ENCODE results near the gene CDH5. TPM values are rescaled to one million over a fixed set of nuclear protein-coding genes. Genes with fewer than 3 reads are reported as not detected.

CDH5 gene
- total and polyA plus RNA-seq, 2 of the 13 experiments (the other 11 are each of a cell fraction or from before 2014, with no cell fraction given): 0.71 to 1.1 TPM

GRCh38 chr16:66406534-66407221, 40.2 kb downstream of the CDH5 start (continued):
- TF ChIP-seq ZNF280D (CRISPR knock-in tag; IDR thresholded peaks at IDR 0.05) (peak; percentile 85), ZNF253 (CRISPR knock-in tag; IDR thresholded peaks at IDR 0.05; ENCODE audit: borderline replicate concordance) (no peak), ZNF296 (CRISPR knock-in tag; conservative IDR thresholded peaks at IDR 0.05) (peak; percentile 60; the same call in 1 of the 2 replicates), MTF1 (CRISPR knock-in tag; IDR thresholded peaks at IDR 0.05) (no peak), ZNF749 (CRISPR knock-in tag; IDR thresholded peaks at IDR 0.05; ENCODE audit: borderline replicate concordance) (no peak), DMAP1 (CRISPR knock-in tag; IDR thresholded peaks at IDR 0.05) (no peak; the same call in 1 of the 2 replicates), ZNF44 (CRISPR knock-in tag; IDR thresholded peaks at IDR 0.05) (0 out of 2 replicates have a peak, but pooled peaks have one; percentile 31), STAG1 (CRISPR knock-in tag; IDR thresholded peaks at IDR 0.05) (peak; percentile 97), ZNF280B (CRISPR knock-in tag; IDR thresholded peaks at IDR 0.05; ENCODE audit: borderline replicate concordance) (no peak), HOXA5 (CRISPR knock-in tag; IDR thresholded peaks at IDR 0.05) (peak; percentile 68), ZNF503 (CRISPR knock-in tag; IDR thresholded peaks at IDR 0.05) (0 out of 2 replicates have a peak, but pooled peaks have one; percentile 24), NFATC3 (CRISPR knock-in tag; IDR thresholded peaks at IDR 0.05) (no peak), ZNF550 (CRISPR knock-in tag; IDR thresholded peaks at IDR 0.05; ENCODE audit: borderline replicate concordance) (peak; percentile 66; the same call in 1 of the 2 replicates), ZNF570 (CRISPR knock-in tag; IDR thresholded peaks at IDR 0.05; ENCODE audit: borderline replicate concordance) (no peak), HOXA7 (CRISPR knock-in tag; IDR thresholded peaks at IDR 0.05) (no peak), NKX3-1 (CRISPR knock-in tag; IDR thresholded peaks at IDR 0.05) (no peak), ZNF17 (CRISPR knock-in tag; IDR thresholded peaks at IDR 0.05) (no peak), RBAK (CRISPR knock-in tag; IDR thresholded peaks at IDR 0.05) (0 out of 2 replicates have a peak, but pooled peaks have one; percentile 64)
- TF ChIP-seq, protein P1, sequence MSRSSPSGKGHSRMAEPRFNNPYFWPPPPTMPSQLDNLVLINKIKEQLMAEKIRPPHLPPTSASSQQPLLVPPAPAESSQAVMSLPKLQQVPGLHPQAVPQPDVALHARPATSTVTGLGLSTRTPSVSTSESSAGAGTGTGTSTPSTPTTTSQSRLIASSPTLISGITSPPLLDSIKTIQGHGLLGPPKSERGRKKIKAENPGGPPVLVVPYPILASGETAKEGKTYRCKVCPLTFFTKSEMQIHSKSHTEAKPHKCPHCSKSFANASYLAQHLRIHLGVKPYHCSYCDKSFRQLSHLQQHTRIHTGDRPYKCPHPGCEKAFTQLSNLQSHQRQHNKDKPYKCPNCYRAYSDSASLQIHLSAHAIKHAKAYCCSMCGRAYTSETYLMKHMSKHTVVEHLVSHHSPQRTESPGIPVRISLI (CRISPR knock-in tag; IDR thresholded peaks at IDR 0.05; ENCODE audit: borderline replicate concordance): 0 out of 2 replicates have a peak, but pooled peaks have one; percentile 10
- TF ChIP-seq, protein P2, sequence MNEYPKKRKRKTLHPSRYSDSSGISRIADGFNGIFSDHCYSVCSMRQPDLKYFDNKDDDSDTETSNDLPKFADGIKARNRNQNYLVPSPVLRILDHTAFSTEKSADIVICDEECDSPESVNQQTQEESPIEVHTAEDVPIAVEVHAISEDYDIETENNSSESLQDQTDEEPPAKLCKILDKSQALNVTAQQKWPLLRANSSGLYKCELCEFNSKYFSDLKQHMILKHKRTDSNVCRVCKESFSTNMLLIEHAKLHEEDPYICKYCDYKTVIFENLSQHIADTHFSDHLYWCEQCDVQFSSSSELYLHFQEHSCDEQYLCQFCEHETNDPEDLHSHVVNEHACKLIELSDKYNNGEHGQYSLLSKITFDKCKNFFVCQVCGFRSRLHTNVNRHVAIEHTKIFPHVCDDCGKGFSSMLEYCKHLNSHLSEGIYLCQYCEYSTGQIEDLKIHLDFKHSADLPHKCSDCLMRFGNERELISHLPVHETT (CRISPR knock-in tag; conservative IDR thresholded peaks at IDR 0.05): no peak

Measured in HepG2 (cell line).